Fibroblast of upper back skin (primary cell): ENCODE measurements around the gene NAGK.

ENCODE experiments used
- DNase-seq: peaks from one replicate; pipeline ENCODE4 v3.0.0-alpha.2; 2013

Gene NAGK

DNA sequence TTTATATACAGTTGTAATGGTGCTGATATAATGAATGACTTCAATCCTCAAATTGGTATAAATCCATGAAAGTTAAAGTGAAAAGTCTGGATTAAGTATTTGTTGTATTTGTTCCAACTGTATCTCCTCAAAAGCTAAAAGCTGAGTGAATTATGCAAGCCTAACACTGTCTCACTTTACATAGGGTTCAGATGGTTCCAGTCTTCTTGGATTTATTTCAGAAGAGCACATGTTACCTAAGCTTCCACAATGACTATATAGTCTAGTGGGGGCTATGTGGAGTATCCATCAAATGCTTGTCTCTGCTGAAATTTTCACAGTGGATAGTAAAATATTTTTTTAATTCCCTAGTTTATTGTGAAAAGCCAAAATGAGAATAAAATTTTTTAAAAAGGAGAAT lies 48.6 kb downstream of the NAGK start:
- no peak for DNase-seq

DNA sequence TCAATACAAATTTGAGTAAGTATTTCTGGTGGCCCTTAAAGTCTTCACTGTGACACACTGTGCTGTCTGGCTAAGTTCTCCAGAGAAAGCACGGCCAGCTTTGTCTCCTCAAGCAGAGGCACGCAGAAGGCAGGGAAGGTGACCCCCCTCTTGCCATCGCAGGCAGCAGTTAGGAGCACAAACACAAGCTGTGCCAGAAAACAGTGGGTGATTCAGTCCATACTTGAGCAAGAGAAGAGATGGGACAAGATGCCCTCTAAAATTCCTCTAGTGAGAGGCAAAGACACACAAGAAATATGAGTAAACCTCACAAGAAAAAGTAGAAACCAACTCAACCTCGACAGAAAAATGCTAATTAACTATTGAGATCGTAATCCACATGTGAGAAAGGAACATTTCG lies 51.7 kb downstream of the NAGK start:
- DNase-seq: no peak

DNA sequence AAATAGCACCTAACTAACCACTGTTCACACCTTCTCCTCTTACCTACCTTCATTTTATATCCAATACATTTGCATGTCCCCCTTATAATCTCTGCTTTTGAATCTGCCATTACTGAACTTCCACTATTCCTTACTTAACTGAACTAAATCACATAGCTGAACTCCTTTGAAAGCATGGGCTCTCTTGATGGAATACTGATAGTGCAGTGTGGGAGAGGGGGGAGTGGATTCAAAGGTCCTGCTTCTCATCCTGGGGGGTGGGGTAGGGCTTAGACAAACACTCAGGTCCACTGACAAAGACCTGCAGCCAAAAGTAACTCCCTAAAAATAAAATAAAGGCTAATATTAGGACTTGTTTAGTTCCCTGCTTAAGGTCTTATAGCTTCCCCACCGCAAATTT lies 53.0 kb downstream of the NAGK start:
- no peak for DNase-seq

DNA sequence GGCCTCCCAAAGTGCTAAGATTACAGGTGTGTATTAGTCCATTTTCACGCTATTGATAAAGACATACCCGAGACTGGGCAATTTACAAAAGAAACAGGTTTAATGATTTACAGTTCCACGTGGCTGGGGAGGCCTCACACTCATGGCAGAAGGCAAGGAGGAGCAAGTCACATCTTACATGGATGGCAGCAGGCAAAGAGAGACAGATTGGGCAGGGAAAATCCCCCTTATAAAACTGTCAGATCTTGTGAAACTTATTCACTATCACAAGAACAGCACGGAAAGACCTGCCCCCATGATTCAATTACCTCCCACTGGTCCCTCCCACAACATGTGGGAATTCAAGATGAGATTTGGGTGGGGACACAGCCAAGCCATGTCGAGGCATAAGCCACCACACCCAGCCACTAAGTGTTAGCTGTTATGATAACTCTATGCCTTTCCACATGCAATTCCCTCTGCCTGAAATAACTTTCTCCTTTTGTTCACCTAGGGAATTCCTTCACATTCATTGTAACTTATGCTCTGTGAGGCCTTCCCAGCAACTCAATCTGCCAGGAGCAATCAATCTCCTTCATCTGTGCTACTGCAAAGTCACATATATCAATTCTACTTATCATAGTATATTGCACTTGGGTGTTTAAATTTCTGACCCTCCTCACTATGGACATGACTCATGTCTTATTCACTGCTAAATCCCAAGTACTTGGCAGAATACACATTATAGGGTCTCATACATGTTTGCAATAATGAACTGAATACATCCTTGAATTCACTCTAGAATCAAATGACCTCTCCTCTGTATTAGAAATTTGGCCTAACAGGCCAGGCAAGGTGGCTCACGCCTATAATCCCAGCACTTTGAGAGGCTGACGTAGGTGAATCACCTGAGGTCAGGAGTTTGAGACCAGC lies 54.2 kb downstream of the NAGK start:
- peak; percentile 43 for DNase-seq

DNA sequence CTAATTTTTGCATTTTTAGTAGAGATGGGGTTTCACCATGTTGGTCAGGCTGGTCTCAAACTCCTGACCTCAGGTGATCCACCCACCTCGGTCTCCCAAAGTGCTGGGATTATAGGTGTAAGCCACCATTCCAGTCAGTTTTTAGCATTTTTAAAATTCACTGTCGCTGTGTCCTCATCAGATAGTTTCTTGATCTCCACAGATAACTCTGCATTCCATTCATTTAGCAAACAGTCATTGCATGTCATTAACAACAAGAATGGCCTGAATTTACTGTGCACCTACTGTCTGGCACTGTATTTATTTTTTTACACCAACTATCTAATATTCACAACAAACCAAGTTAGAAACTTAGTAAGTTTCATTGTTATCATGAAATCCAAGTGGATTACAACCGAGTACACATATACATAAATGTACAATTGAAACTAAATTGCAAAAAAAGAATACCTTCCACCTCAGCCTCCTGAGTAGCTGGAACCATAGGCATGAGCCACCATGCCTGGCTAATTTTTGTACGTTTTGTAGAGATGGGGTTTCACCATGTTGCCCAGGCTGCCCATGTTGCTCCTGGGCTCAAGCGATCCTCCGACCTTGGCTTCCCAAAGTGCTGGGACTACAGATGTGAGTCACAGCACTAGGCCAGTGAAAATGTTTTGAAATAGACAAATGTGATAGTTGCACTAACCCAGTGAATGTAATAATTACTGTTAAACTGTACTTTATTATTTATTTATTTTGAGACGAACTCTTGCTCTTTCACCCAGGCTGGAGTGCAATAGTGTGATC lies 57.3 kb downstream of the NAGK start:
- DNase-seq: no peak

DNA sequence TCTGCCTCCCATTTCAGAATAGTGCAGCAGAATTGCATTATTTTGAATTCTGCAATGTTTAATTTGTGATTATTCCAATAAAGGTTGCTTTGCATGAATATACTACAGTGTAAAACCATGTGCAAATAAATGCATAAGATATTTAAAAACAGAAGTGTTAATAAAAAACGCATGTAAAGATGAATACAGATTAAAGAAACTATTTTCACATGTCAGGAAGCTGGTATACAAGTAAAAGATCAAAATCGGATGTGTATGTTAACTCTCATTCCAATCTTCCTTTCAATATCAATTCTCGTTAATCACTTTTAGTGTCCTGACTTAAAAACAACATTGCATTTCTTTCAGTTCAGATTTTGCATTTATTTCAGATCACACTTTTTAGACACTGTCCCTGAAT lies 58.5 kb downstream of the NAGK start:
- no peak for DNase-seq
